Measurements from ENCODE around the gene STIM1. TPM values are rescaled to one million over a fixed set of nuclear protein-coding genes. Genes with fewer than 3 reads are reported as not detected.

Gene STIM1
- total RNA-seq, 4 donors from 2014 or later = 42.2 to 71.0 (median 51.1) TPM

- no peak for TF ChIP-seq CTCF (IDR thresholded peaks at IDR 0.05)
- ATAC-seq (ENCODE audit: low FRiP score) (no peak), DNase-seq (ENCODE audit: low spot score) (no peak)
These were observed 206.2 kb downstream of the STIM1 start for GRCh38 chr11:4061700-4062099.

GRCh38 chr11:4063348-4063747 lies 207.9 kb downstream of the STIM1 start:
- DNase-seq (ENCODE audit: low spot score) (no peak), ATAC-seq (ENCODE audit: low FRiP score) (no peak)
- TF ChIP-seq CTCF (IDR thresholded peaks at IDR 0.05) = no peak

- DNase-seq (ENCODE audit: low spot score) = no peak
- TF ChIP-seq CTCF (IDR thresholded peaks at IDR 0.05) = no peak
- no peak for ATAC-seq (ENCODE audit: low FRiP score)
These were observed 209.0 kb downstream of the STIM1 start for GRCh38 chr11:4064278-4064955.

GRCh38 chr11:4065086-4065485 lies 209.6 kb downstream of the STIM1 start:
- TF ChIP-seq CTCF (IDR thresholded peaks at IDR 0.05) = no peak
- ATAC-seq (ENCODE audit: low FRiP score) = no peak
- DNase-seq (ENCODE audit: low spot score) = no peak

GRCh38 chr11:4065601-4066377 lies 210.3 kb downstream of the STIM1 start:
- ATAC-seq (ENCODE audit: low FRiP score) = no peak
- no peak for DNase-seq (ENCODE audit: low spot score)
- TF ChIP-seq CTCF (IDR thresholded peaks at IDR 0.05) = no peak

DNA sequence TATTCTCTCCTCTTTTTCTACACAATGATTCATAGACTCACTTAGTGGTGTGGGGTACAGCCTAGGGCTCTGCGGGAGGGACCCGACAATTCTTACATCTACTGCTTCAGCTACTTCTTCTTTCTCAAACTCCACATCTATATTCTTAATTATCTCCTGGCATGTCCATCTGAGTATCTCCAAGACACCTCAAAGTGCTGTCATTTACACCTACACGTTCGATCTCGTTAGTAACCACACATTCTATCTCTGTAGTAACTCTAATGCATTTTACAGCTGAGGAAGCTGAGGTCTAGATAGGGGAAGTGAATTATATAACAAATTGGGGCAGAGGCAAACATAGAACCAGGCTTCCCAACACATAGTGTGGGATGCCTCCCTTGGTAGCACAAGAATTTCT lies 211.4 kb downstream of the STIM1 start:
- DNase-seq (ENCODE audit: low spot score) = no peak
- no peak for TF ChIP-seq CTCF (IDR thresholded peaks at IDR 0.05)
- no peak for ATAC-seq (ENCODE audit: low FRiP score)

DNA sequence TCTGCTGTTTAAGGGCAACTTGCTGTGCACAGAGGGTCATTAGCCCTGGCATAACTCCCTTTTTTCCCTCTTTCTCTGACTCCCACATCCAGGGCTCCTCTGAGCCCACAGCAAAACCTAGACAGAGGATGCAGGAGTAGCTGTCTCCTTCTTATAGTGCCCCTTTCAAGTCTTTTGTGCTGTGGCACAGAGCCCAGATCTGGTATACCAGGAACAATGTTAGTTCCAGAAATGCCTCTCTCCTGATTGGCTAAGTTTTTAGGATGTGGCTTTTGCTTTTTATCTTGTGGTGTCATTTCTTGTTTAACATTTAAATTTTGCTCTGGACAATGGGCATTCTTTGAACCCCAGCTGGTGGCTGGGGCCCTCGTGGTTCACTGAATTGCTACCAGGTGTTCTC lies 213.5 kb downstream of the STIM1 start:
- DNase-seq (ENCODE audit: low spot score) (no peak), ATAC-seq (ENCODE audit: low FRiP score) (no peak)
- TF ChIP-seq CTCF (IDR thresholded peaks at IDR 0.05) = no peak

All from omental fat pad (tissue), 4 donors.